Astrocyte of the cerebellum (primary cell): ENCODE data around the gene RNMT.
"Not testable (repeated sequence)": the region's sequence is repeated elsewhere in the genome, so short reads cannot be mapped to it uniquely, and the experiment has no call there.

Experiments
- DNase-seq: peaks from one replicate; pipeline ENCODE4 v3.0.0-alpha.2; 2011; ENCODE audit warnings: low read depth
- H3K4me3 ChIP-seq: 2 replicates; pipeline ENCODE4 v1.5.1; 2011; ENCODE audit warnings: mild to moderate bottlenecking, low read depth, low read length, moderate library complexity
- in situ Hi-C: cut with HindIII; loops from 2 replicates; pipeline ENCODE4 v1.10.0; 2017; ENCODE audit warnings: low sequenced_read_pairs
- TF ChIP-seq, protein P1 (sequence below): IDR thresholded peaks from 2 replicates; pipeline ENCODE4 v1.5.1; 2012; ENCODE audit warnings: low read length, low read depth, moderate library complexity, mild to moderate bottlenecking; ENCODE audit errors: missing control alignments

RNMT gene

DNA sequence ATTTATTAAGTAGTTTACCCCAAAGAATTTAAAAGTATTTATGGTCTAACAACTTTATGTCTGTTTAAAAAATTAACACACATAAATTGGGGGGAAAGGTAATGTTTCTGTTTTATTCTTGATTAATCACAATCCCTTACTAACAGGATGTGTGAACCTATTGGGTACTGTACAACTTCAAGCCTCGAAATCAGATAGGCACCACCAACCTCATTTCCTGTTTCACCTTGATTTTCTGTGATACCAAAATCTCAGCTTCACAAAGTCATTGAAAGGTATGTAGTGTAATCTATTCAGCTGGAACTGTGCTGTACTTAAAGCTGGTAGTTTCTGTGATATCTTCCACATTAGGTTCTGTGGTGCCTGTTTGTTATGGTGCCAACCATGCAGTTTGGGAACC lies 4.0 kb downstream of the RNMT start:
- H3K4me3 ChIP-seq, result no peak overlapping the region
- in situ Hi-C loops, result no loop called here
- TF ChIP-seq, protein P1, sequence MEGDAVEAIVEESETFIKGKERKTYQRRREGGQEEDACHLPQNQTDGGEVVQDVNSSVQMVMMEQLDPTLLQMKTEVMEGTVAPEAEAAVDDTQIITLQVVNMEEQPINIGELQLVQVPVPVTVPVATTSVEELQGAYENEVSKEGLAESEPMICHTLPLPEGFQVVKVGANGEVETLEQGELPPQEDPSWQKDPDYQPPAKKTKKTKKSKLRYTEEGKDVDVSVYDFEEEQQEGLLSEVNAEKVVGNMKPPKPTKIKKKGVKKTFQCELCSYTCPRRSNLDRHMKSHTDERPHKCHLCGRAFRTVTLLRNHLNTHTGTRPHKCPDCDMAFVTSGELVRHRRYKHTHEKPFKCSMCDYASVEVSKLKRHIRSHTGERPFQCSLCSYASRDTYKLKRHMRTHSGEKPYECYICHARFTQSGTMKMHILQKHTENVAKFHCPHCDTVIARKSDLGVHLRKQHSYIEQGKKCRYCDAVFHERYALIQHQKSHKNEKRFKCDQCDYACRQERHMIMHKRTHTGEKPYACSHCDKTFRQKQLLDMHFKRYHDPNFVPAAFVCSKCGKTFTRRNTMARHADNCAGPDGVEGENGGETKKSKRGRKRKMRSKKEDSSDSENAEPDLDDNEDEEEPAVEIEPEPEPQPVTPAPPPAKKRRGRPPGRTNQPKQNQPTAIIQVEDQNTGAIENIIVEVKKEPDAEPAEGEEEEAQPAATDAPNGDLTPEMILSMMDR, result no peak
- DNase-seq, result no peak

DNA sequence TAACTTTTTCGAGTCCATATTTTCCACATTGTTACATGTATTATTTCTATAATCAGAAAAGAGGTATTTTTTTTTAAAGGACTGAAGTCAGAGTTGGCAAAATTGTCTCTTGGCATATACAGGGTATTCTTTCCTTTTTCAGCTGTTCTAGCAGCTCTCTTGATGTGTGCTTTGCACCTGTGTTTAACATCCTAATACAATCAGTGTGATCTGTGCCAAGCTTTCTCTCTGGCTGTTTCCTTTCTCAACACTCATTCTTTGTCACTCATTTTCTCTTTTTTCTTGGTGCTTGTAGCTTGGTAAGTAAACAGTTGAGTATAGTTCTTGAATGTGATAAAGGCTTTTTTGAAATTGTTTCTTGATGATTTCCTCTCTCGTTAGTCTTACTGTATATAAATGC lies 9.2 kb downstream of the RNMT start:
- H3K4me3 ChIP-seq, result no peak overlapping the region
- in situ Hi-C loops, result no loop called here
- no peak for DNase-seq
- TF ChIP-seq, protein P1, result no peak

DNA sequence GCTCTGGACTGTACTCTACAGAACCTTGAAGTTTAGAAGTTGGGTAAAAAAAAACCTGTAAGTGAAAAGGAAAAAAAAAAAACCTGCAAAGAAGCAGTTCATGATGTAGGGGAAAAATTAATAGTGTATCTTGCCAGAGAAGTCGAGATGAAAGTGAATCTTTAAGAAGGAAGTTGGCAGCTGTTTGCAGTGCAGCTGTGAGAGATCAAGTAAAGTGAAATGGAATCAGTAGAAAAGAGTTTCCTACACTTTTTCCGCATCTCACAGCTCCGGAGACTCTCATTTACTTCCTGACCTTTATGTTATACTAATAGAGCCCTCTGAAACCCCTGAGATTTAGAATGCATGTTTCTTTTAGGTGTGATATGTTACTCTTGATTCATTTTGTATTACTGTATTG lies 19.2 kb downstream of the RNMT start:
- H3K4me3 ChIP-seq, result no peak overlapping the region
- DNase-seq, result no peak
- in situ Hi-C loops, result no loop called here
- TF ChIP-seq, protein P1, result no peak

DNA sequence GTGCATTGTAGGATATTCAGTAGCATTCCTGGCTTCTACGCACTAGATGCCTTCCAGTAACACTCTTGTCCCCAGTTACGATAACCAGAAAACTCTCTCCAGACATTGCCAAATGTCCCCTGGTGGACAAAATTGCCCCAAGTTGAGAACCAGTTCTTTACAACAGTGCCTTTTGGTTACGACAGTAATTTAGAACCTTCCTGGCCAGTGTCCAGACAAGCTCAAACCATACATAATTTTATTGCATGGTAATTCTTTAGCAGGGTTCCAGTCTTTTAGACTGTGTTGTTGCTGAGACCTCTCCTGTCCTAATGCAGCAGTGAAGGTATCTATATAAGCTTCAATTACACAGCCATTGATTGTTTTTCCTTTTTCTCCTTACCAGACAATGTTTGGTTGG lies 20.2 kb downstream of the RNMT start:
- DNase-seq, result no peak
- H3K4me3 ChIP-seq, result no peak overlapping the region
- in situ Hi-C loops, result no loop called here
- TF ChIP-seq, protein P1, result no peak

DNA sequence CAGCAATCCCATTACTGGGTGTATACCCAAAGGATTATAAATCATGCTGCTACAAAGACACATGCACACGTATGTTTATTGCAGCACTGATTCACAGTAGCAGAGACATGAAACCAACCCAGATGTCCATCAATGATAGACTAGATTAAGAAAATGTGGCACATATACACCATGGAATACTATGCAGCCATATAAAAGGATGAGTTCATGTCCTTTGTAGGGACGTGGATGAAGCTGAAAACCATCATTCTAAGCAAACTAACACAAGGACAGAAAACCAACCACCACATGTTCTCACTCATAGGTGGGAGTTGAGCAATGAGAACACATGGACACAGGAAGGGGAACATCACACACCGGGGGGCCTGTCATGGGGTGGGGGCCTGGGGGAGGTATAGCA lies 25.1 kb downstream of the RNMT start:
- DNase-seq, result not testable (repeated sequence)

DNA sequence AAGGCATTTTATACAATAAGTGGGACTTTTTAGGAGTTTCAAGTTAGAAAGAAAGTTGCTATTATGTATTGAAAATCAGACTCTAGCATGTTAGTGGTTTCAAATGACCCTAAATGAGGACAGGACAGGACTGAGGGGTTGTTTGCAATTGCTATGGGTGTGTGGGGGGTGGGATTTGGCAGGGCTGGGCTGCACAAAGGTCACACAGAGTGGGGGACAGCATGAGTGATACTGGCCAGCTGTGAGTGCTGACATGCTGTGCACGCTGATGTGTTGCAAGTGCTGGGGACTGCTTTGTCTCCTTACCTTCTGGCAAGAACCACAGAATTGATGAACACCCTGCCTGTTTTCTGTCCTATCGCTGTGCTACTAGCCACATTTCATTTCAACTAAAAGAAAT lies 29.8 kb downstream of the RNMT start:
- TF ChIP-seq, protein P1, result no peak
- H3K4me3 ChIP-seq, result no peak overlapping the region
- in situ Hi-C loops, result no loop called here
- no peak for DNase-seq

More for the DNA sequence above, 25.1 kb downstream of the RNMT start:
- H3K4me3 ChIP-seq, in situ Hi-C loops: not testable (repeated sequence)

DNA sequence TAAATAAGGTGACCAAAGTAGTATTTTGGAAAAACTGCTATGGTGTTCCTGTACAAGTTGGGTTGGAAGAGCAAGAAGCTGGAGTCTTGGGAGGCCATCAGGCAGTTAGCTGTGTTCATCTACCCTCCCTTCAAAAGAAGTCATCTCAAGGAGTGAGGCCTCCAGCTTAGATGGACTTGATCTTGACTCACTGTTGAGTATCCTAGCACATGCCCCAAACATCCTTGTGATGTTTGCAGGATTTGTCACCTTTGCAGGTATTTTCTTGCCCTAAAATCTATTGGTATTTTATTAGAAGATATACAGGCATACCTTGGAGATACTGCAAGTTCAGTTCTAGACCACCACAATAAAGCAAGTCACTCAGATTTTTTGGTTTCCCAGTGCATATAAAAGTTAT lies 30.2 kb downstream of the RNMT start:
- H3K4me3 ChIP-seq, result no peak overlapping the region
- in situ Hi-C loops, result no loop called here
- TF ChIP-seq, protein P1, result no peak
- DNase-seq, result no peak
